Skeletal muscle cell (primary cell): ENCODE data around the gene TMPRSS9.
A peak's percentile ranks its signal among the peaks of the same experiment; 100 is the strongest.

Experiments used
- DNase-seq: peaks from one replicate; pipeline ENCODE4 v3.0.0-alpha.2; 2010; ENCODE audit warnings: low read depth
- H3K4me3 ChIP-seq: 2 replicates; pipeline ENCODE4 v1.5.1; 2011; ENCODE audit warnings: low read depth, mild to moderate bottlenecking, control low read depth, low read length, moderate library complexity

The TMPRSS9 gene

DNA sequence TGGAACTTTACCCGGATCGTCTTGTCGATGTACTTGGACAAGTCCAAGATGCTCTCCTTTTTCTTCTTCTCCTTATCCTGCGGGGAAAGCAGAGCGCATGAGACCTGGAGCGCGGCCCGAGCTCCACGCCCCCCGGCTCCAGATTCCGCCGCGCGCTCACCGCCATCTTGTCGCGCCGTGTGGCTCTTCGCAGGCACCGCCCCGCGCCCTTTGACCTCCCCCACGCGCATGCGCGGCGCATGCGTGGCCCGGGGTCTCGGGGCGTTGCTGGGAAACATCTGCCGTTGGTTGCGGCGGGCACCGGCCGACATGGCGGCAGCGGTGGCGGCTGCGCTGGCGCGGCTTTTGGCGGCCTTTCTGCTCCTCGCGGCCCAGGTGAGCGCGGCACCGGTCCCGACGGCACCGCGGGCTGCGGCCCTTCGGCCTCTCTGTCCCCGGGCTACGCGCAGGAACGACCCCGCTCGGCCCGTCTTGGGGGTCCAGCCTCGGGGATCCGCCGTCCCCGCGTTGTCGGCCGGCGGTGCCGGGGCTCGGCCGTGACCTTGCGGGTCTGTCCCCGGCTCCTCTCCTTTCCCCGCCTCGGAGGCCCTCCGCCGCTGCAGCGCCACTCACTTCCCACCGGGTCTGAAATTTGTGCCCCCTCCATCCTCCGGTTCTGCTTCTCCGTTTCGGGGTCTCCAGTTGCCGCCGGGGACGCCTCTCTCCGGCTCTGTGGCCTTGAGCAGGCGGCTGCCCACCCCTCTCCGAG is 31.5 kb upstream of the TMPRSS9 start, which contains the start of the genes LSM7 and SPPL2B:
Gene LSM7 (minus strand): TSS at position 186 of the 748 bp plus-strand sequence. CDS start 20 bp downstream, at position 166.
Gene SPPL2B (plus strand): TSS at position 284 of the 748 bp plus-strand sequence. CDS start 26 bp downstream, at position 310.
- DNase-seq = peak; percentile 48
- peak within 1 kb of the TSS; percentile 96 for H3K4me3 ChIP-seq

- H3K4me3 ChIP-seq = peak overlapping the region; percentile 96
- DNase-seq = no peak
These were observed 31.0 kb upstream of the TMPRSS9 start for GRCh38 chr19:2329149-2329478.

- no peak for DNase-seq
- H3K4me3 ChIP-seq = peak overlapping the region; percentile 96
These were observed 30.6 kb upstream of the TMPRSS9 start for GRCh38 chr19:2329501-2329916.

GRCh38 chr19:2330255-2330631 is 29.8 kb upstream of the TMPRSS9 start:
- DNase-seq = no peak
- H3K4me3 ChIP-seq = no peak overlapping the region

GRCh38 chr19:2330632-2331284 is 29.3 kb upstream of the TMPRSS9 start:
- H3K4me3 ChIP-seq = no peak overlapping the region
- DNase-seq = no peak

DNA sequence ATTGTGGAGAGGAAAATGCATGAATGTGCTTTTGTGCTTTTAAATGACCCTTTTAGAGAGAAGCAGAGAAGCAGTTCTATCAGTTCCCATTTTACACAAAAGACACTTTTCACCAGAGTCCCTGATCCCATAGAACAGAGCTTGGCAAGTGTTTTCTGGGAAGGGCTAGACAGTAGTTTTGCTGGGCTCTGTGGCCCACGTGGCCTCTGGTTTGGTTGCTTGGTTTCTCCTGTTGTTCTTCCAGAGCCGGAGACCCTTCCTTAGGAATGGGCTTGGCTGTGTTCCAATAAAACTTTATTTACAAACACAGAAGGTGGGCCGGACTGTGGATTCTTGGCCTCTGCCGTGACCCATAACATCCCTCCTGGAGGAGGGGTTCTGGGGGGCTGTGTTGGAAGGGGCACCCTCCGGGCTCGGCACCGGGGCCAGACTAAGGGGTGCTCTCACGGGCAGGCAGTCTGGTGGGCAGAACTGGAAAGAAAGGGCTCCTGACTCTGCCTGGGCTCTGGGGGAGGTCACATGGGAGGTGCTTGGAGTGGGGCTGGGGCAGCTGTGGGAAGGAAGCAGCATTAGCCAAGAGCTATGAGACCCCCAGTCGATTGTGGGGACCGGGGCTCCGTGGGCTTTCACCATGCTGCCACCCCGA is 28.3 kb upstream of the TMPRSS9 start:
- H3K4me3 ChIP-seq = no peak overlapping the region
- DNase-seq = no peak

DNA sequence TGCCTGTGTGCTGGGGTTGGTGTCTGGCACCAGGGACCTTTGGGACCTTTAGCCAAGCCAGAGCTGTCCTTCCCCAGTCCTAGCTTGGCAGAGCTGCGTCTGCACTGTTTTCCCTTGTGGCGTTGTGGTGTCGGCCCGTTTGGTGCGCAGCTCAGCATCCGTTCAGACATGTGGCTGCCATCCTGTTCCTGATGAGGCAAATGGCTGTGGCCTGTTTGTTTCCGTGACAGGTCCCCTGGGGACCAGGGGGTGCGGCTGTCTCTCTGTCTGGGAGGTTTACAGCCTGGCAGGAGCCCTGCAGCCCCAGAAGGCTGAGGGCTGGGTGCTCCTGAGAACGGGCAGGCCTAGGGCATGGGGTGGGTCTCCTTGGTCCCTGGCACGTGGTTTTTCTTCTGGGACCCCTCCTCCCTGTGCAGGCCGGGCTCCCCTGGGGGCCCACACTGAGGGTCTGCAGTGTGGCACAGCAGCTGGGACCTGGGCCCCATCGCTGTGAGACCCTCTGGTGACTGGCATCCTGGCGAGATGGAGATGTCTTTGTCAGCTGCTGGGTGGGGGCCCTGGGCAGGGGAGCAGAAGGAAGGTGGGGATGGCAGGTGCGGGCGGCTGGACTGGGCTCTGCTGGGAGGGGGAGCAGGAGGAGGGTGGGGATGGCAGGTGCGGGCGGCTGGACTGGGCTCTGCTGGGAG is 27.6 kb upstream of the TMPRSS9 start:
- no peak for DNase-seq
- H3K4me3 ChIP-seq = no peak overlapping the region

DNA sequence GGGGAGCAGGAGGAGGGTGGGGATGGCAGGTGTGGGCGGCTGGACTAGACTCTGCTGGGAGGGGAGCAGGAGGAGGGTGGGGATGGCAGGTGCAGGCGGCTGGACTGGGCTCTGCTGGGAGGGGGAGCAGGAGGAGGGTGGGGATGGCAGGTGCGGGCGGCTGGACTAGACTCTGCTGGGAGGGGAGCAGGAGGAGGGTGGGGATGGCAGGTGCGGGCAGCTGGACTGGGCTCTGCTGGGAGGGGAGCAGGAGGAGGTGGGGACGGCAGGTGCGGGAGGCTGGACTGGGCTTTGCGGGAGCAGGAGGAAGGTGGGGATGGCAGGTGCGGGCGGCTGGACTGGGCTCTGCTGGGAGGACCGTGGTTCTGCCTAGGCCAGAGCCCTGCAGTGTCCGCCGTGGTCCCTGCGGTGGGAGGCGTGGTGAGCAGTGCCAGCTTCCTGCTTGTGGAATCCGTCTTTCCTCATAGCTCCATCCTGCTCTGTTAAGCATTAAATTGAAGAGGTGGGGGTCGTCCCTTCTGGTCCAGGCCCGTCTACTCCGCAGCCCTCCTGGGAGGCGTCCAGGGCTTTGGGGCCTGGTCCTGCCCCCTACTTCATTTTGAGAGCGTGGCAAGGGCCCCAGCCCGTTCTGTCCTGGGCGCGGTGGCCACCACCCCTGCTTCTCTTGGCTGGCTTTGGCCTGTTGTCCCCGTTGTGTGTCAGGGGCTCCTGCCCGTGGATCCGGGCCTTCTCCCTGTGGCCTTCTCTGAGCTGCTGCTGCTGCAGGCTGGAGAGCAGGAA is 26.8 kb upstream of the TMPRSS9 start:
- H3K4me3 ChIP-seq = no peak overlapping the region
- no peak for DNase-seq

GRCh38 chr19:2333807-2334211 is 26.3 kb upstream of the TMPRSS9 start:
- no peak overlapping the region for H3K4me3 ChIP-seq
- DNase-seq = no peak

DNA sequence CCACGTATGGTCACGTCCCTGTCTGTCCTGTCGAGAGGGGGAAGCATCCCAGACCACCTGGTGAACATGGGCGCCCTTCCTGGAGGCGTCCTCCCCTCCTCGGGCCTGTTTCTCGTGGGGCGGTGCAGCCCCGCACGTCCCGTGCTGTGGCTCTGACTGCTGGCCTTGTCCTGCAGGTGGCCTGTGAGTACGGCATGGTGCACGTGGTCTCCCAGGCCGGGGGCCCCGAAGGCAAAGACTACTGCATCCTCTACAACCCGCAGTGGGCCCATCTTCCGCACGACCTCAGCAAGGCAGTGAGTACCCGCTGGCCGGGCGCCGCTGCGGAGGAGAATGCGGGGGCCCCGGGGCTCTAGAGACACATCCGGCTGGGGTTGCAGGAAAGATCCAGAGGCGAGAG is 25.6 kb upstream of the TMPRSS9 start:
- no peak overlapping the region for H3K4me3 ChIP-seq
- DNase-seq = no peak

GRCh38 chr19:2334986-2335846 is 24.8 kb upstream of the TMPRSS9 start:
- no peak overlapping the region for H3K4me3 ChIP-seq
- no peak for DNase-seq

DNA sequence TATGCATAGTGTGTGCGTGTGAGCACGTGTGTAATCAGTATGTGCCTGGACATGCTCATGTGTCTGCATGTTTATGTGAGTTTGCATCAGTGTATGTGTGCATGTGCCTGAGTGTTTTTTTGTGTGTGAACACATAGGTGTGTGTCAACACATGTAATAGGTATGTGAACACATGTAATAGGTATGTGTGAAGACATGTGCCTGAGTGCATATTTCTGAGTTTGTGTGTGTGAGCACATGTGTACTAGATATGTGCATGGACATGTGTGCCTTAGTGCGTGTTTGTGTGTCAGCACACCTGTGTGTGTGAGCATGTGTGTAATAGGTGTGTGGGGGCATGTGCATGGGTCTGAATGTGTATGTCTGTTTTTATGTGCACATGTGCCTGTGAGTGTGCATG is 24.2 kb upstream of the TMPRSS9 start:
- no peak overlapping the region for H3K4me3 ChIP-seq
- DNase-seq = no peak

DNA sequence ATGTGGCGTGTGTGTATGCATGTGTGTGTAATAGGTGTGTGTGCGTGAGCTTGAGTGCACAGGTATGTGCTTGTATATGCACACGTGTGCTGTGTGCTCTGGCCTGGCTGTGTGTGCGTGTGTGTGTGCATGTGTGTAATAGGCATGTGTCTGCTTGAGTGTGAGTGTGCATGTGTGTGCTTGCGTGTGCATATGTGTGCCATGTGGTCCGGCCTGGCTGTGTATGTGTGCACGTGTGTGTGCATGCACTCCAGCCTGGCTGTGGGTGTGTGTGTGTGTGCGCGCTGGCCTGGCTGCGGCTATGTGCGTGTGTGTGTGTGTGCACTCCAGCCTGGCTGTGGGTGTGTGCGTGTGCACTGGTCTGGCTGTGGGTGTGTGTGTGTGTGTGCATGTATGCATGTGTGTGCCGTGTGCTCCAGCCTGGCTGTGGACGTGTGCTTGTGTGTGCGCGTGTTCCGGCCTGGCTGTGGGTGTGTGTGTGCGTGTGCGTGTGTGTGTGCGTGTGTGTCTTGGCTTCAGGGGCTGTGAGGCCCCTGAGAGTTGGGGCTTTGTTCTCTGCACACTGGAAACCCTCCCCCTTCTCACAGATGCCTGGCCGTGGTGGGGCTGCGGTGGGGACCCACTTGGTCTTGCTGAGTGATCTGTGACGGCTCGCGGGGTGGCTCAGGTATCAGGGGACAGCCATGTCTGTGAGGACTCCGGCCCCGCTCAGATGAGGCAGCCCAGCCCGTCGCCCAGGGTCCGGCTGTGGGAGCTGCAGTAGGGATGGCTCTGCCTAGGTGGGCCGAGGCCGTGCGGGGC is 23.3 kb upstream of the TMPRSS9 start:
- no peak for DNase-seq
- no peak overlapping the region for H3K4me3 ChIP-seq

- peak; percentile 60 for DNase-seq
- H3K4me3 ChIP-seq = no peak overlapping the region
These were observed 22.7 kb upstream of the TMPRSS9 start for GRCh38 chr19:2337329-2337707.

GRCh38 chr19:2338055-2338615 is 21.9 kb upstream of the TMPRSS9 start:
- no peak overlapping the region for H3K4me3 ChIP-seq
- no peak for DNase-seq

DNA sequence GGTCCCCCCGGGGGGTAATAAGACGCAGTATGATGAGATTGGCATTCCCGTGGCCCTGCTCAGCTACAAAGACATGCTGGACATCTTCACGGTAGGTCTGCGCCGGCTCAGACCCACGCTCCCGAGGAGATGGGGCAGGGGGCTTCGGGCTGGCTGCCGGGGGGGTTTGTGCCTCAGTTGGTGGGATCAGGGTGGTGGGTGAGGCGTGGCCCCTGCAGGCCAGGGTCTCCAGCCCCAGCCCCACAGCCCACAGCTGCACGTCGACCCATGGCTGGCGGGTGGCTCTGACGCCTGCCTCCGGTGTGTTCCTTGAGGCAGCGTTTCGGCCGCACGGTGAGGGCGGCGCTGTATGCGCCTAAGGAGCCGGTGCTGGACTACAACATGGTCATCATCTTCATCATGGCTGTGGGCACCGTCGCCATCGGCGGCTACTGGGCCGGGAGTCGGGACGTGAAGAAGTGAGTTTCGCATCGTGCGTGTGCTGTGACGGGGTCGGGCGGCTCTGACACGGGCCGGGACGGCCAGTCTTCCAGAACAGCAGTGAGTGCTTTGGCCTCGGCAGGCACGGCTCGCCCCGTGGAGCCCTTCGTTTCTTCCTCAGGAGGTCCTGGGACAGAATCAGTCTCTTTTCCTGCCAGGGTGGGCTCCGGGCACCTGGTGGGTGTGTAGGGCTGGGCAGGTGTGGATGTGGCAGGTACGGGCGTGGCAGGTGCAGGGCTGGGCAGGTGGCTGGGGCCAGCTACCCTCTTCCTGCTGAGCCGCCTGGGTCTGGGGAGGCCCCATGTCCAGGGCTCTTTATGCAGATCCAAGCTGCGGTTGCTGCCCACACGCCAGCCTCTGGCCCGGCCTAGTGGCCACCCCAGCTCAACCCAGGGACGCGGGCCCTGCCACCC is 21.1 kb upstream of the TMPRSS9 start:
- DNase-seq = no peak
- H3K4me3 ChIP-seq = no peak overlapping the region
